Endothelial cell of umbilical vein (primary cell): ENCODE measurements around the gene JPH3. TPM values are rescaled to one million over a fixed set of nuclear protein-coding genes. Genes with fewer than 3 reads are reported as not detected.

ENCODE experiments used
- BruUV-seq: library from RNA; stranded (reverse); fragments of 400-500 nt; replicated peaks from 2 replicates; lab custom pipeline; 2021; lab: Mats Ljungman, UMichigan
- CTCF ChIA-PET: fragments of 300-600, 350-600 bp; sonication (Branson Sonifier 250); formaldehyde crosslinking; loops from one replicate; lab custom pipeline; 2021; ENCODE audit warnings: antibody characterized with exemption, inconsistent platforms; lab: Charles Lee
- POLR2A ChIA-PET: fragments of 300-600, 350-600 bp; sonication (Branson Sonifier 250); formaldehyde crosslinking; loops from one replicate; lab custom pipeline; 2021; ENCODE audit warnings: antibody characterized with exemption, inconsistent platforms; lab: Charles Lee
- DNase-seq: peaks from one replicate; pipeline ENCODE4 v3.0.0-alpha.2; 2011; ENCODE audit warnings: low read depth, low spot score
- FAIRE-seq: peaks from 2 replicates; lab custom pipeline; 2011; peaks lifted over from hg19 to GRCh38; lab: Jason Lieb, UNC
- H2AFZ ChIP-seq: 2 replicates; pipeline ENCODE4 v1.6.0; 2012; ENCODE audit warnings: low read depth, low read length, control low read depth, inconsistent platforms
- H3K27ac ChIP-seq: 2 replicates; pipeline ENCODE4 v1.5.1; 2011; ENCODE audit warnings: low read depth, mild to moderate bottlenecking, control low read depth, low read length, moderate library complexity; ENCODE audit not compliant: insufficient read depth
- H3K27me3 ChIP-seq, 2 experiments: 2 replicates each; pipeline versions ENCODE4 v1.6.0 to v1.6.1; 2011; ENCODE audit warnings: low read length in 2 of 2, mixed read lengths in 1 of 2; ENCODE audit not compliant: control insufficient read depth in 2 of 2, insufficient read depth in 2 of 2
- H3K36me3 ChIP-seq, 2 experiments: 2 replicates in 1 of 2; 3 replicates in 1 of 2; pipeline ENCODE4 v1.5.1; 2011; ENCODE audit warnings: low read length in 2 of 2, mild to moderate bottlenecking in 1 of 2, moderate library complexity in 1 of 2; ENCODE audit not compliant: control insufficient read depth in 2 of 2, insufficient read depth in 2 of 2; ENCODE audit errors: extremely low read depth in 1 of 2
- H3K4me1 ChIP-seq: 3 replicates; pipeline ENCODE4 v1.5.1; 2011; ENCODE audit warnings: mild to moderate bottlenecking, low read length; ENCODE audit not compliant: control insufficient read depth, insufficient read depth; ENCODE audit errors: extremely low read depth
- H3K4me2 ChIP-seq: 2 replicates; pipeline ENCODE4 v1.6.1; 2011; ENCODE audit warnings: low read length, control low read depth, mixed read lengths; ENCODE audit not compliant: insufficient read depth
- H3K4me3 ChIP-seq, 3 experiments: fragments of 200-600 bp in 1 of 3; sonication (generic), shearing (Covaris generic) in 1 of 3; replicated peaks in 1 of 3; 2 replicates each; pipeline ENCODE4 v1.5.1; 2011 to 2016; ENCODE audit warnings: control low read depth in 3 of 3, low read length in 3 of 3, mild to moderate bottlenecking in 2 of 3, inconsistent platforms in 1 of 3, low read depth in 1 of 3, moderate library complexity in 1 of 3; ENCODE audit not compliant: insufficient read depth in 1 of 3
- H3K79me2 ChIP-seq: 2 replicates; pipeline ENCODE4 v1.6.0; 2012; ENCODE audit warnings: low read length, inconsistent platforms; ENCODE audit not compliant: control insufficient read depth, insufficient read depth
- H3K9ac ChIP-seq: replicated peaks from 2 replicates; pipeline ENCODE3; 2011; ENCODE audit warnings: low read length, control low read depth; ENCODE audit not compliant: insufficient read depth; ENCODE audit errors: extremely low read depth
- H3K9me1 ChIP-seq: replicated peaks from 3 replicates; pipeline ENCODE4 v1.6.0; 2011; ENCODE audit warnings: mild to moderate bottlenecking, low read length; ENCODE audit not compliant: control insufficient read depth, insufficient read depth; ENCODE audit errors: extremely low read depth
- H3K9me3 ChIP-seq: replicated peaks from 2 replicates; pipeline ENCODE4 v1.5.1; 2012; ENCODE audit warnings: low read length, inconsistent platforms; ENCODE audit not compliant: control insufficient read depth, insufficient read depth
- H4K20me1 ChIP-seq: replicated peaks from 2 replicates; pipeline ENCODE3; 2011; ENCODE audit warnings: mild to moderate bottlenecking, low read length; ENCODE audit not compliant: control insufficient read depth, insufficient read depth; ENCODE audit errors: extremely low read depth
- CTCF ChIP-seq, 2 donors: IDR thresholded peaks; 1 replicate in 1 of 2; 2 replicates in 1 of 2; pipeline ENCODE4 v1.5.1; 2011; ENCODE audit warnings: low read length in 2 of 2, mild to moderate bottlenecking in 2 of 2, moderate library complexity in 2 of 2, control low read depth in 1 of 2, inconsistent platforms in 1 of 2, low read depth in 1 of 2; ENCODE audit not compliant: insufficient read depth in 1 of 2; ENCODE audit errors: extremely low read depth in 1 of 2
- EZH2 ChIP-seq: IDR thresholded peaks from 2 replicates; pipeline ENCODE4 v1.6.1; 2012; ENCODE audit warnings: borderline replicate concordance, low read depth, mild to moderate bottlenecking, moderate library complexity, low read length, inconsistent platforms; ENCODE audit not compliant: severe bottlenecking
- FOS ChIP-seq: IDR thresholded peaks from 2 replicates; pipeline ENCODE4 v1.6.1; 2011; ENCODE audit warnings: mild to moderate bottlenecking, low read length, moderate library complexity, borderline replicate concordance; ENCODE audit not compliant: insufficient read depth
- GATA2 ChIP-seq: IDR thresholded peaks from 2 replicates; pipeline ENCODE4 v1.7.0; 2011; ENCODE audit warnings: low read depth, mild to moderate bottlenecking, moderate library complexity, mixed read lengths, low read length; ENCODE audit not compliant: insufficient read length, insufficient read depth
- JUN ChIP-seq: IDR thresholded peaks from 2 replicates; pipeline ENCODE4 v1.6.1; 2011; ENCODE audit warnings: borderline replicate concordance, low read depth; ENCODE audit not compliant: insufficient read length, insufficient read depth
- MYC ChIP-seq: IDR thresholded peaks from one replicate; pipeline ENCODE4 v1.6.1; 2011; ENCODE audit warnings: mild to moderate bottlenecking, low read depth, low read length
- POLR2A ChIP-seq: IDR thresholded peaks from 2 replicates; pipeline ENCODE4 v1.6.1; 2012; ENCODE audit warnings: low read depth, mild to moderate bottlenecking, control low read depth, low read length
- POLR2AphosphoS5 ChIP-seq: IDR thresholded peaks from 2 replicates; pipeline ENCODE4 v1.6.1; 2012; ENCODE audit warnings: low read depth, mild to moderate bottlenecking, control low read depth, low read length, moderate library complexity; ENCODE audit not compliant: insufficient read depth
- dilution Hi-C: fragments of 300-500 bp; cut with MboI; formaldehyde crosslinking; loops from one replicate; pipeline ENCODE4 v1.15.0; 2019; ENCODE audit warnings: low sequenced_read_pairs; ENCODE audit not compliant: extremely low pct_ligation_motif_present
- intact Hi-C: fragments of 100-400 bp; cut with micrococcal nuclease; formaldehyde crosslinking; loops from one replicate; pipeline ENCODE4 v1.10.0; 2022
- polyA plus RNA-seq, 4 experiments: library from polyadenylated mRNA; depleted of rRNA in 3 of 4; stranded (reverse) in 3 of 4; unstranded in 1 of 4; fragments of >200 nt; gene quantifications; 2 replicates each; pipeline versions ENCODE4 v1.2.1 to v1.2.3, GENCODE V29; 2011 to 2012; ENCODE audit warnings: missing spikeins in 1 of 4
- total RNA-seq: library from RNA; stranded (reverse); gene quantifications from 2 replicates; pipeline ENCODE4 v1.2.3, GENCODE V29; 2021
- TF ChIP-seq, protein P1 (sequence below): IDR thresholded peaks from 2 replicates; pipeline ENCODE4 v1.6.1; 2011; ENCODE audit not compliant: insufficient read depth, insufficient read length

JPH3 gene
- total and polyA plus RNA-seq, 2 donors (not counting 3 experiments of a cell fraction or from before 2014, with no cell fraction given), result 0.22 to 0.30 TPM

DNA sequence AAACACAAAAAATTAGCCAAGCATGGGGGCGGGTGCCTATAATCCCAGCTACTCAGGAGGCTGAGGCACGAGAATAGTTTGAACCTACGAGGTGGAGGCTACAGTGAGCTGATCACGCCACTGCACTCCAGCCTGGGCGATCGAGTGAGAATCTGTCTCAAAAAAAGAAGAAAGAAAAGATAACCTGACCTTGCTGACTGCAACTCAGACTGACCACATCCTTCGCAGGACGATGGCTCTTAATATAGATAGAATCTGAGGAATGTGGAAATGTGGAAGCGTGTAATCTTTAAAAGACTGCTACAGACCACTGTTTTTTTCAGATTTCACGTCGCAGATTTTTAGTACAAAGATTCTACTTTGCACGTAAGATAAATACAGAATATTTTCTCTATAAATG is 125.7 kb downstream of the JPH3 start:
- Histone ChIP-seq H4K20me1 (no peaks in the 10 kb centered on the region), H3K4me3 (no peak overlapping the region), H3K4me1 (peaks cover 4% of the 10 kb centered on the region), H3K9ac (no peak overlapping the region), H3K27ac (no peak overlapping the region), H3K79me2 (no peaks in the 10 kb centered on the region), H3K9me3 (no peaks in the 10 kb centered on the region), H3K9me1 (no peaks in the 10 kb centered on the region), H3K36me3 (peaks cover 6 to 11% of the 10 kb centered on the region in 2 experiments), H3K4me2 (no peak overlapping the region), H3K27me3 (no peaks in the 10 kb centered on the region), H2AFZ (no peak overlapping the region)
- no peak for DNase-seq
- TF ChIP-seq JUN (no peak), MYC (no peak), CTCF (IDR thresholded peaks at IDR 0.05; ENCODE audit: extremely low read depth in 1 of 2, insufficient read depth in 1 of 2, low read depth in 1 of 2, low read length in 2 of 2) (no peak), POLR2A (no peak), GATA2 (no peak), POLR2AphosphoS5 (no peak), FOS (no peak), EZH2 (no peak)
- TF ChIP-seq, protein P1, sequence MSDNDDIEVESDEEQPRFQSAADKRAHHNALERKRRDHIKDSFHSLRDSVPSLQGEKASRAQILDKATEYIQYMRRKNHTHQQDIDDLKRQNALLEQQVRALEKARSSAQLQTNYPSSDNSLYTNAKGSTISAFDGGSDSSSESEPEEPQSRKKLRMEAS, result no peak
- ChIA-PET POLR2A (no interaction called here), CTCF (no interaction called here)
- intact Hi-C loops, result no loop called here
- dilution Hi-C loops, result no loop called here
- no peak for FAIRE-seq
- no TSS peak for BruUV-seq
